HepG2 (cell line): ENCODE data around the gene ZNF629. TPM values are rescaled to one million over a fixed set of nuclear protein-coding genes. Genes with fewer than 3 reads are reported as not detected.

Source experiments
- ATAD3A ChIP-seq: sonication (generic); formaldehyde crosslinking; IDR thresholded peaks from 2 replicates; pipeline ENCODE4 v1.4.0; 2020; ENCODE audit warnings: missing genetic modification reagents
- BHLHE40 ChIP-seq: IDR thresholded peaks from 2 replicates; pipeline ENCODE4 v1.6.1; 2011; ENCODE audit warnings: low read length, improper control_type of control experiment
- BORCS8-MEF2B ChIP-seq: sonication (generic); formaldehyde crosslinking; IDR thresholded peaks from 2 replicates; pipeline ENCODE4 v1.8.0; 2022; ENCODE audit warnings: mild to moderate bottlenecking, missing genetic modification reagents
- ELF1 ChIP-seq: sonication (generic); formaldehyde crosslinking; IDR thresholded peaks from 2 replicates; pipeline ENCODE4 v1.4.0; 2020; ENCODE audit warnings: missing genetic modification reagents
- KAT2B ChIP-seq: fragments of 150-350 bp; IDR thresholded peaks from 2 replicates; pipeline ENCODE4 v1.6.1; 2014; ENCODE audit warnings: low read depth, low read length, borderline replicate concordance
- MBD4 ChIP-seq: IDR thresholded peaks from 2 replicates; pipeline ENCODE4 v1.6.1; 2012; ENCODE audit warnings: low read length, inconsistent platforms, borderline replicate concordance
- MEF2D ChIP-seq: sonication (generic); formaldehyde crosslinking; IDR thresholded peaks from 2 replicates; pipeline ENCODE4 v1.5.1; 2020; ENCODE audit warnings: mild to moderate bottlenecking, missing genetic modification reagents
- PHF21A ChIP-seq: sonication (generic); formaldehyde crosslinking; IDR thresholded peaks from 2 replicates; pipeline ENCODE4 v1.5.0; 2020; ENCODE audit warnings: mild to moderate bottlenecking, missing genetic modification reagents
- POGK ChIP-seq: sonication (generic); formaldehyde crosslinking; conservative IDR thresholded peaks from 2 replicates; pipeline ENCODE4 v1.8.0; 2022; ENCODE audit warnings: mild to moderate bottlenecking, moderate library complexity, missing genetic modification reagents
- RCOR2 ChIP-seq: IDR thresholded peaks from 2 replicates; pipeline ENCODE4 v1.6.1; 2016; ENCODE audit warnings: missing biosample characterization, missing genetic modification reagents
- RXRA ChIP-seq: sonication (generic); formaldehyde crosslinking; IDR thresholded peaks from 2 replicates; pipeline ENCODE4 v1.5.1; 2020; ENCODE audit warnings: missing genetic modification reagents
- SPEN ChIP-seq: sonication (generic); formaldehyde crosslinking; IDR thresholded peaks from 2 replicates; pipeline ENCODE4 v1.5.1; 2020; ENCODE audit warnings: low read depth, mild to moderate bottlenecking, missing genetic modification reagents
- SRSF9 ChIP-seq: fragments of 200-400 bp; formaldehyde crosslinking; IDR thresholded peaks from 2 replicates; pipeline ENCODE4 v1.6.1; 2018; ENCODE audit warnings: borderline replicate concordance, mild to moderate bottlenecking, low read depth, low read length; ENCODE audit not compliant: insufficient read depth, poor library complexity, severe bottlenecking
- ZFP1 ChIP-seq: IDR thresholded peaks from 2 replicates; pipeline ENCODE4 v1.6.1; 2016
- ZMYM2 ChIP-seq: sonication (generic); formaldehyde crosslinking; IDR thresholded peaks from 2 replicates; pipeline ENCODE4 v1.8.0; 2022; ENCODE audit warnings: mild to moderate bottlenecking, missing genetic modification reagents
- ZNF317 ChIP-seq: sonication (generic); formaldehyde crosslinking; IDR thresholded peaks from 2 replicates; pipeline ENCODE4 v1.5.0; 2020; ENCODE audit warnings: mild to moderate bottlenecking, missing genetic modification reagents
- ZNF451 ChIP-seq: sonication (generic); formaldehyde crosslinking; IDR thresholded peaks from 2 replicates; pipeline ENCODE4 v1.5.0; 2020; ENCODE audit warnings: mild to moderate bottlenecking, missing genetic modification reagents
- ZNF556 ChIP-seq: sonication (generic); formaldehyde crosslinking; IDR thresholded peaks from 2 replicates; pipeline ENCODE4 v1.4.0; 2020; ENCODE audit warnings: mild to moderate bottlenecking, missing genetic modification reagents, borderline replicate concordance
- ZNF710 ChIP-seq: sonication (generic); formaldehyde crosslinking; IDR thresholded peaks from 2 replicates; pipeline ENCODE4 v1.5.0; 2020; ENCODE audit warnings: mild to moderate bottlenecking, missing genetic modification reagents, borderline replicate concordance
- ZNF883 ChIP-seq: sonication (generic); formaldehyde crosslinking; IDR thresholded peaks from 2 replicates; pipeline ENCODE4 v1.5.1; 2020; ENCODE audit warnings: mild to moderate bottlenecking, missing genetic modification reagents; ENCODE audit errors: not compliant biosample characterization
- polyA plus RNA-seq, 8 experiments: library from polyadenylated mRNA; depleted of rRNA in 3 of 8; stranded (reverse) in 7 of 8; unstranded in 1 of 8; fragments of >200 nt; fragmentation: Illumina TruSeq in 4 of 8; extraction: Trizol in 4 of 8; gene quantifications; 2 replicates each; pipeline versions ENCODE4 v1.2.1 to v1.2.3, GENCODE V29; 2011 to 2016; ENCODE audit warnings: low read depth in 4 of 8, missing spikeins in 1 of 8, mixed read lengths in 1 of 8; ENCODE audit not compliant: insufficient read depth in 1 of 8
- total RNA-seq, 5 experiments: library from RNA; depleted of rRNA; stranded (reverse); fragments of >200 nt; fragmentation: Illumina TruSeq; extraction: Trizol; gene quantifications; 2 replicates each; pipeline ENCODE4 v1.2.3, GENCODE V29; 2016; ENCODE audit warnings: low read depth in 1 of 5
- TF ChIP-seq, protein P1 (sequence below): sonication (generic); formaldehyde crosslinking; IDR thresholded peaks from 2 replicates; pipeline ENCODE4 v1.8.1; 2023; ENCODE audit warnings: mild to moderate bottlenecking, inconsistent platforms, moderate library complexity, missing genetic modification reagents, borderline replicate concordance
- TF ChIP-seq, protein P2 (sequence below): IDR thresholded peaks from 2 replicates; pipeline ENCODE4 v1.6.1; 2018; ENCODE audit warnings: missing genetic modification reagents, mild to moderate bottlenecking, missing compliant biosample characterization

Gene ZNF629
- total and polyA plus RNA-seq, 2 of the 13 experiments (the other 11 are each of a cell fraction or from before 2014, with no cell fraction given): 6.1 to 16.5 TPM

- TF ChIP-seq POGK (CRISPR knock-in tag): peak; percentile 93
- peak; percentile 32; the same call in 1 of the 2 replicates for TF ChIP-seq ZNF317 (CRISPR knock-in tag)
- peak; percentile 84 for TF ChIP-seq ZFP1
- peak; percentile 87 for TF ChIP-seq SPEN
- TF ChIP-seq PHF21A (CRISPR knock-in tag): peak; percentile 51; the same call in 1 of the 2 replicates
- TF ChIP-seq RXRA: peak; percentile 86
- TF ChIP-seq RCOR2 (CRISPR knock-in tag): no peak
- peak; percentile 80; the same call in 1 of the 2 replicates for TF ChIP-seq ZNF451 (CRISPR knock-in tag)
- peak; percentile 71; the same call in 1 of the 2 replicates for TF ChIP-seq ZNF710 (CRISPR knock-in tag)
- no peak for TF ChIP-seq ZMYM2 (CRISPR knock-in tag)
- TF ChIP-seq MEF2D (CRISPR knock-in tag): no peak; the same call in 1 of the 2 replicates
- TF ChIP-seq, protein P1, sequence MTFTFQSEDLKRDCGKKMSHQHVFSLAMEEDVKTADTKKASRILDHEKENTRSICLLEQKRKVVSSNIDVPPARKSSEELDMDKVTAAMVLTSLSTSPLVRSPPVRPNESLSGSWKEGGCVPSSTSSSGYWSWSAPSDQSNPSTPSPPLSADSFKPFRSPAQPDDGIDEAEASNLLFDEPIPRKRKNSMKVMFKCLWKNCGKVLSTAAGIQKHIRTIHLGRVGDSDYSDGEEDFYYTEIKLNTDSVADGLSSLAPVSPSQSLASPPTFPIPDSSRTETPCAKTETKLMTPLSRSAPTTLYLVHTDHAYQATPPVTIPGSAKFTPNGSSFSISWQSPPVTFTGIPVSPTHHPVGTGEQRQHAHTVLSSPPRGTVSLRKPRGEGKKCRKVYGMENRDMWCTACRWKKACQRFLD (CRISPR knock-in tag): peak; percentile 88; the same call in 1 of the 2 replicates
- 0 out of 2 replicates have a peak, but pooled peaks have one; percentile 5 for TF ChIP-seq BHLHE40
- TF ChIP-seq ZNF883 (CRISPR knock-in tag): peak; percentile 98
- no peak for TF ChIP-seq KAT2B
- TF ChIP-seq, protein P2, sequence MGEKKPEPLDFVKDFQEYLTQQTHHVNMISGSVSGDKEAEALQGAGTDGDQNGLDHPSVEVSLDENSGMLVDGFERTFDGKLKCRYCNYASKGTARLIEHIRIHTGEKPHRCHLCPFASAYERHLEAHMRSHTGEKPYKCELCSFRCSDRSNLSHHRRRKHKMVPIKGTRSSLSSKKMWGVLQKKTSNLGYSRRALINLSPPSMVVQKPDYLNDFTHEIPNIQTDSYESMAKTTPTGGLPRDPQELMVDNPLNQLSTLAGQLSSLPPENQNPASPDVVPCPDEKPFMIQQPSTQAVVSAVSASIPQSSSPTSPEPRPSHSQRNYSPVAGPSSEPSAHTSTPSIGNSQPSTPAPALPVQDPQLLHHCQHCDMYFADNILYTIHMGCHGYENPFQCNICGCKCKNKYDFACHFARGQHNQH (CRISPR knock-in tag): peak; percentile 94
- TF ChIP-seq SRSF9: no peak
- peak; percentile 87 for TF ChIP-seq ELF1
- TF ChIP-seq MBD4: no peak
- no peak for TF ChIP-seq ATAD3A (CRISPR knock-in tag)
- TF ChIP-seq BORCS8-MEF2B (CRISPR knock-in tag): peak; percentile 89
- TF ChIP-seq ZNF556 (CRISPR knock-in tag): peak; percentile 95; the same call in 1 of the 2 replicates
These were observed 11.4 kb downstream of the ZNF629 start (continued) for GRCh38 chr16:30775392-30776188.
